ENCODE measurements around the gene AQP11.

DNA sequence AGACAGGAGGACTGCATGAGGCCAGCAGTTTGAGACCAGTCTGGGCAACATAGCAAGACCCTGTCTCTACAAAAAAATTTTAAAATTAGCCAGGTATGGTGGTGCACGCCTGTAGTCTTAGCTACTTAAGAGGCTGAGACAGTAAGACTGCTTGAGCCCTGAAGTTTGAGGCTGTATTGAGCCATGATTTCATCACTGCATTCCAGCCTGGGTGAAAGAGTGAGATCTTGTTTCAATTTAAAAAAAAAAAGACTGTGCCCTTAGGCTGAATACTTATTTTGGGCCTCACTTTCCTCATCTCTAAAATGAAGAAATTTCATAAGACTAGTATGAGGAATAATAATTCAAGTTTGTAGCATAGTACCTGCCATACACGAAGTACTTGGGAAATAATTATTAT is 6.9 kb downstream of the AQP11 start:
- TF ChIP-seq, protein P1, sequence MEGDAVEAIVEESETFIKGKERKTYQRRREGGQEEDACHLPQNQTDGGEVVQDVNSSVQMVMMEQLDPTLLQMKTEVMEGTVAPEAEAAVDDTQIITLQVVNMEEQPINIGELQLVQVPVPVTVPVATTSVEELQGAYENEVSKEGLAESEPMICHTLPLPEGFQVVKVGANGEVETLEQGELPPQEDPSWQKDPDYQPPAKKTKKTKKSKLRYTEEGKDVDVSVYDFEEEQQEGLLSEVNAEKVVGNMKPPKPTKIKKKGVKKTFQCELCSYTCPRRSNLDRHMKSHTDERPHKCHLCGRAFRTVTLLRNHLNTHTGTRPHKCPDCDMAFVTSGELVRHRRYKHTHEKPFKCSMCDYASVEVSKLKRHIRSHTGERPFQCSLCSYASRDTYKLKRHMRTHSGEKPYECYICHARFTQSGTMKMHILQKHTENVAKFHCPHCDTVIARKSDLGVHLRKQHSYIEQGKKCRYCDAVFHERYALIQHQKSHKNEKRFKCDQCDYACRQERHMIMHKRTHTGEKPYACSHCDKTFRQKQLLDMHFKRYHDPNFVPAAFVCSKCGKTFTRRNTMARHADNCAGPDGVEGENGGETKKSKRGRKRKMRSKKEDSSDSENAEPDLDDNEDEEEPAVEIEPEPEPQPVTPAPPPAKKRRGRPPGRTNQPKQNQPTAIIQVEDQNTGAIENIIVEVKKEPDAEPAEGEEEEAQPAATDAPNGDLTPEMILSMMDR (IDR thresholded peaks at IDR 0.05), result no peak
- no peak for TF ChIP-seq POLR2A (IDR thresholded peaks at IDR 0.05)
